Measurements from ENCODE around the gene GPD2.

GRCh38 chr2:156541229-156541628 is 105.0 kb downstream of the GPD2 start:
- no peak for TF ChIP-seq POLR2A (IDR thresholded peaks at IDR 0.05)
- TF ChIP-seq, protein P1, sequence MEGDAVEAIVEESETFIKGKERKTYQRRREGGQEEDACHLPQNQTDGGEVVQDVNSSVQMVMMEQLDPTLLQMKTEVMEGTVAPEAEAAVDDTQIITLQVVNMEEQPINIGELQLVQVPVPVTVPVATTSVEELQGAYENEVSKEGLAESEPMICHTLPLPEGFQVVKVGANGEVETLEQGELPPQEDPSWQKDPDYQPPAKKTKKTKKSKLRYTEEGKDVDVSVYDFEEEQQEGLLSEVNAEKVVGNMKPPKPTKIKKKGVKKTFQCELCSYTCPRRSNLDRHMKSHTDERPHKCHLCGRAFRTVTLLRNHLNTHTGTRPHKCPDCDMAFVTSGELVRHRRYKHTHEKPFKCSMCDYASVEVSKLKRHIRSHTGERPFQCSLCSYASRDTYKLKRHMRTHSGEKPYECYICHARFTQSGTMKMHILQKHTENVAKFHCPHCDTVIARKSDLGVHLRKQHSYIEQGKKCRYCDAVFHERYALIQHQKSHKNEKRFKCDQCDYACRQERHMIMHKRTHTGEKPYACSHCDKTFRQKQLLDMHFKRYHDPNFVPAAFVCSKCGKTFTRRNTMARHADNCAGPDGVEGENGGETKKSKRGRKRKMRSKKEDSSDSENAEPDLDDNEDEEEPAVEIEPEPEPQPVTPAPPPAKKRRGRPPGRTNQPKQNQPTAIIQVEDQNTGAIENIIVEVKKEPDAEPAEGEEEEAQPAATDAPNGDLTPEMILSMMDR (IDR thresholded peaks at IDR 0.05) = no peak
